Neural crest cell (in vitro differentiated cells): ENCODE data around the gene PCYT1B. TPM values are rescaled to one million over a fixed set of nuclear protein-coding genes. Genes with fewer than 3 reads are reported as not detected.
"Not testable (repeated sequence)": the region's sequence is repeated elsewhere in the genome, so short reads cannot be mapped to it uniquely, and the experiment has no call there.

ENCODE experiments used
- DNase-seq: peaks from one replicate; pipeline ENCODE4 v3.0.0; 2021; ENCODE audit warnings: low read depth, mixed read lengths, low spot score
- H3K27ac Mint-ChIP-seq: one replicate; pipeline ENCODE4 v1.8.0; 2021; ENCODE audit warnings: mild to moderate bottlenecking, mixed read lengths; ENCODE audit not compliant: unreplicated experiment
- H3K27me3 Mint-ChIP-seq: 2 replicates; pipeline ENCODE4 v1.8.0; 2021; ENCODE audit warnings: low read depth, mild to moderate bottlenecking, mixed read lengths
- H3K36me3 Mint-ChIP-seq: 2 replicates; pipeline ENCODE4 v1.8.0; 2021; ENCODE audit warnings: low read depth, mild to moderate bottlenecking, mixed read lengths
- H3K4me1 Mint-ChIP-seq: 2 replicates; pipeline ENCODE4 v1.8.0; 2021; ENCODE audit warnings: mixed read lengths
- H3K4me3 Mint-ChIP-seq: one replicate; pipeline ENCODE4 v1.8.0; 2021; ENCODE audit warnings: mild to moderate bottlenecking, mixed read lengths
- H3K9me3 Mint-ChIP-seq: 2 replicates; pipeline ENCODE4 v1.8.0; 2021; ENCODE audit warnings: mixed read lengths
- CTCF ChIP-seq: fragments of 200-600 bp; sonication (generic); conservative IDR thresholded peaks from 2 replicates; pipeline ENCODE4 v1.5.0; 2021; ENCODE audit warnings: antibody characterized with exemption, mild to moderate bottlenecking
- total RNA-seq: library from RNA; stranded (reverse); gene quantifications from 2 replicates; pipeline ENCODE4 v1.2.1, GENCODE V29; 2021

PCYT1B gene
- total RNA-seq, 1 donor from 2014 or later, result 32.3 TPM

DNA sequence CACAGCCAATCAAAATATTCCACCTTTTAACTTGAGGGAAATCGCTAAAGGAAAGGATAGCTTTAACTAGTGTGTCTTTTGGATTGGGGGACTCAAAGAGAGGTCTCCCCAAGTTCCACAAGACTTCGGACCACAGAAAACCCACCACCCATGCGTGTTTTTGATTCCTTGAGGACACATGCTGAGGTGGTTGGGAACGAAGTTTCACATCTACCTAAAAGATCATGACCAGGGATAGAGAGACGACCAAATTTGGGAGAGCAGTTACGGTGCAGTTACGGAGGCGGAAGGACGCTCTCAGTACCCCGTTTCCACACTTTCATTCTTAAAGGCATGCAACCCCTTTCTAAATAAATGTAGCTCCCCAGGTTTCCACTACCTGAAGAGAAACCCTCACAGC, 1.1 kb downstream of the PCYT1B start:
- Mint-ChIP-seq H3K9me3 (no peaks in the 10 kb centered on the region), H3K4me1 (peaks cover 34% of the 10 kb centered on the region), H3K36me3 (no peaks in the 10 kb centered on the region), H3K27ac (peak overlapping the region; percentile 73), H3K27me3 (no peaks in the 10 kb centered on the region), H3K4me3 (peak overlapping the region; percentile 91)
- no peak for DNase-seq
- TF ChIP-seq CTCF, result no peak

- Mint-ChIP-seq H3K9me3 (no peaks in the 10 kb centered on the region), H3K27me3 (no peaks in the 10 kb centered on the region), H3K4me3 (no peak overlapping the region), H3K27ac (no peak overlapping the region), H3K36me3 (peaks cover 12% of the 10 kb centered on the region), H3K4me1 (peaks cover 24% of the 10 kb centered on the region)
- TF ChIP-seq CTCF, result no peak
- DNase-seq, result no peak
Measured at GRCh38 chrX:24643116-24643515, 4.0 kb downstream of the PCYT1B start.

- no peak overlapping the region for H3K27ac Mint-ChIP-seq
Measured at GRCh38 chrX:24629701-24630100, 17.4 kb downstream of the PCYT1B start.

DNA sequence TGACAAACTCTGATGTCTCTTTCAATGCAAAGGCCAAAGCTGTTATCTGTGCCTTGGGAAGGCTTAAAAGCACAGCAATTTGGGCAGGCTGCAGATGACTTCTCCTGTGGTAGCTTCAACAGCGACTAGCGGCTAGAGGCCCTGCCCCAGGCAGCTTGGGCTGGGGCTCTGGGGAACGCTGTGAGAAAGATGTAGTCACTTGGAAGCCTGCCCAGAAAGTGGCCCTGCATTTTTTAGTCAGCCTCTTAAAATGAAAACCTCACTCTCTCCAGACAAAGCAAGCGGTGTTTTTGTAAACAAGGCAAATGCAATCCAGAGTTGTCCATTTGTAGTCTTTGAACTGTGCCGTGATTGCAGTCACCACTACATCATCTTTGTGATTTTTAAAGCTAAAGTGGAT, 27.5 kb downstream of the PCYT1B start:
- Mint-ChIP-seq H3K4me3 (no peak overlapping the region), H3K9me3 (no peaks in the 10 kb centered on the region), H3K27me3 (no peaks in the 10 kb centered on the region), H3K4me1 (peaks cover 7% of the 10 kb centered on the region), H3K27ac (no peak overlapping the region), H3K36me3 (peaks cover 6% of the 10 kb centered on the region)
- no peak for TF ChIP-seq CTCF
- no peak for DNase-seq

More at GRCh38 chrX:24629701-24630100, 17.4 kb downstream of the PCYT1B start:
- no peaks in the 10 kb centered on the region for H3K27me3 Mint-ChIP-seq
- H3K4me3 Mint-ChIP-seq, result no peak overlapping the region
- no peak for DNase-seq
- H3K9me3 Mint-ChIP-seq, result no peaks in the 10 kb centered on the region
- no peak for TF ChIP-seq CTCF
- no peaks in the 10 kb centered on the region for H3K36me3 Mint-ChIP-seq
- no peaks in the 10 kb centered on the region for H3K4me1 Mint-ChIP-seq

DNA sequence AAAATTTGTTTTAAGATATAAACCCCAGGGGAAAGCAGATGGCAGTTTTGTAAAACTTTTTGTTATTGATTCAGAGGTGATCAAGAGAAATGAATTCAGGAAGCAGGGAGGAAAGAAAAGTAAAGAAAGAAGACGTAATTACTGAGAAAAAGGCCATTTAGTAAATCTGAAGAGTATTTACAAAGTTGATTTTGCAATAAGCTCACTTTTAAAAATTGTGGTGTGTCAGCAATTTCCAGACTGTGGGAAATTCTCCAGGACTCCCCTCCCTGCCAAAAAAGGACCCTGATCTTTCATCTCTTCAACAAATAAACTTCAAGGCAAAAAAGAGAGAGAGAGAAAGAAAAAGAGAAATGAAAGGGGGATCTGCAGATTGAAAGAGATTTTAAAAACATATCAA, 36.6 kb downstream of the PCYT1B start:
- no peak for DNase-seq
- H3K4me3 Mint-ChIP-seq, result no peak overlapping the region
- H3K4me1 Mint-ChIP-seq, result peaks cover 25% of the 10 kb centered on the region
- peaks cover 2% of the 10 kb centered on the region for H3K36me3 Mint-ChIP-seq
- no peaks in the 10 kb centered on the region for H3K9me3 Mint-ChIP-seq
- H3K27ac Mint-ChIP-seq, result no peak overlapping the region
- no peaks in the 10 kb centered on the region for H3K27me3 Mint-ChIP-seq
- no peak for TF ChIP-seq CTCF

DNA sequence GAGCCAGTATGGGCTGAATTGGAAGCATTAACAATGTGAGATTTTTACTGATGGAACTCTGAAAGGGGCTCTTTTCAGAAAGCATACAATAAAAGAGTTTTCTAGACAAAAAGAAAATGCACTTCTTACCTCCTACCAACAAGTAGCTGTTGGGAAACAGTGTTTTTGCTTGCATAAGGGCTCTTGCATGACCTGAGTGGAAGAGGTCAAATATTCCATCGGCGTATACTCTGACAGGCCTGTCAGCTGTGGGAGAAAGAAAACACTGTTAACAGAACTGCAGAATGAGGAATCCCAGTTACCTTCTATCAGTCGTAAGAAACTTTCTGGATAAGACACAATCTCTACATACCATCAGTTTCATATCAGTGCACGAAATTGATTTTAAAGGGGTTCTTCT, 39.5 kb downstream of the PCYT1B start:
- H3K27me3 Mint-ChIP-seq, result no peaks in the 10 kb centered on the region
- TF ChIP-seq CTCF, result no peak
- no peaks in the 10 kb centered on the region for H3K9me3 Mint-ChIP-seq
- H3K27ac Mint-ChIP-seq, result no peak overlapping the region
- H3K4me1 Mint-ChIP-seq, result peaks cover 25% of the 10 kb centered on the region
- DNase-seq, result no peak
- no peak overlapping the region for H3K4me3 Mint-ChIP-seq
- peaks cover 2% of the 10 kb centered on the region for H3K36me3 Mint-ChIP-seq

GRCh38 chrX:24605941-24606340, 41.2 kb downstream of the PCYT1B start:
- not testable (repeated sequence) for H3K36me3 Mint-ChIP-seq, H3K27ac Mint-ChIP-seq, H3K9me3 Mint-ChIP-seq, H3K27me3 Mint-ChIP-seq, H3K4me3 Mint-ChIP-seq, DNase-seq
- peaks cover 25% of the 10 kb centered on the region for H3K4me1 Mint-ChIP-seq
